HG03135 (cell line): ENCODE measurements around the gene PEX26.
"Not testable (repeated sequence)": the region's sequence is repeated elsewhere in the genome, so short reads cannot be mapped to it uniquely, and the experiment has no call there.

Experiments
- ATAC-seq: cut with Tn5 transposase; IDR thresholded peaks from one replicate; pipeline ENCODE4 v1.9.1; 2021; ENCODE audit warnings: mild to moderate bottlenecking, moderate library complexity; ENCODE audit not compliant: unreplicated experiment

PEX26 gene

GRCh38 chr22:18093661-18094060 lies 15.9 kb downstream of the PEX26 start:
- no peak for ATAC-seq

GRCh38 chr22:18095101-18095805 lies 17.5 kb downstream of the PEX26 start:
- ATAC-seq: no peak

GRCh38 chr22:18096823-18097222 lies 19.0 kb downstream of the PEX26 start:
- no peak for ATAC-seq

- ATAC-seq: no peak
Observed at GRCh38 chr22:18100781-18101180, 23.0 kb downstream of the PEX26 start.

- ATAC-seq: no peak
Observed at GRCh38 chr22:18101536-18101935, 23.7 kb downstream of the PEX26 start.

GRCh38 chr22:18103527-18104269 lies 25.9 kb downstream of the PEX26 start:
- no peak for ATAC-seq

GRCh38 chr22:18104566-18104965 lies 26.8 kb downstream of the PEX26 start:
- no peak for ATAC-seq

- ATAC-seq: not testable (repeated sequence)
Observed at GRCh38 chr22:18105981-18106380, 28.2 kb downstream of the PEX26 start.

GRCh38 chr22:18106550-18107341 lies 29.0 kb downstream of the PEX26 start:
- ATAC-seq: not testable (repeated sequence)

GRCh38 chr22:18108187-18108586 lies 30.4 kb downstream of the PEX26 start:
- ATAC-seq: no peak

- peak; percentile 12 for ATAC-seq
Observed at GRCh38 chr22:18109410-18110193, 31.8 kb downstream of the PEX26 start.

- ATAC-seq: peak; percentile 37
Observed at GRCh38 chr22:18110194-18110953, 32.6 kb downstream of the PEX26 start, which contains the start of gene TUBA8. TSS of gene TUBA8 (plus strand) at chr22:18110809. CDS start at chr22:18110866, 57 bp downstream.

- no peak for ATAC-seq
Observed at GRCh38 chr22:18110954-18111758, 33.4 kb downstream of the PEX26 start.

GRCh38 chr22:18111759-18112330 lies 34.1 kb downstream of the PEX26 start:
- ATAC-seq: no peak

- ATAC-seq: no peak
Observed at GRCh38 chr22:18112440-18112839, 34.6 kb downstream of the PEX26 start.

- no peak for ATAC-seq
Observed at GRCh38 chr22:18113680-18114394, 36.0 kb downstream of the PEX26 start.

- no peak for ATAC-seq
Observed at GRCh38 chr22:18114495-18114894, 36.7 kb downstream of the PEX26 start.

GRCh38 chr22:18114976-18115652 lies 37.3 kb downstream of the PEX26 start:
- ATAC-seq: no peak
